HG02943 (cell line): Measurements from ENCODE around the gene MICU1.
"Not testable (repeated sequence)": the region's sequence is repeated elsewhere in the genome, so short reads cannot be mapped to it uniquely, and the experiment has no call there.

ENCODE experiments used
- ATAC-seq: cut with Tn5 transposase; IDR thresholded peaks from one replicate; pipeline ENCODE4 v1.9.1; 2021; ENCODE audit warnings: mild to moderate bottlenecking, low read depth, moderate library complexity; ENCODE audit not compliant: unreplicated experiment

MICU1 gene

DNA sequence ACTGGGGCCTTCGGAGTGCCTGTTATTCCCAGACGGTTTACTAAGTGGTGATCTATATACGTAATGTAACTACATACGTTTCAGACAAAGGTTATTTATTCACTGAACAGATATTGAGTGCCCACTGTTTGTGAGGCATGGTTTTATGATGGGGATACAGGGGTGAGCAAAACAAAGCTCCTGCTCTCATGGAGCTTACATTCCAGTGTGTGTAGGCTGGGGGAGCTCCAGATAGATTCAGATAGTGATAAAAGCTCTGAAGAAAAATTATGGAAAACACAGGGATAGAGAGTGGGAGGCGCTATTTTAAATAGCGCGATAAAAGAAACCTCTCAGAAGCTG is 270.7 kb downstream of the MICU1 start:
- ATAC-seq, result no peak

- ATAC-seq, result peak; percentile 63
Measured at GRCh38 chr10:72354356-72355213, 271.3 kb downstream of the MICU1 start, which contains the start of gene DNAJB12. DNAJB12 (minus strand) TSS chr10:72354919; CDS start chr10:72354897, 22 bp downstream.

GRCh38 chr10:72353965-72354355 is 271.9 kb downstream of the MICU1 start:
- no peak for ATAC-seq

DNA sequence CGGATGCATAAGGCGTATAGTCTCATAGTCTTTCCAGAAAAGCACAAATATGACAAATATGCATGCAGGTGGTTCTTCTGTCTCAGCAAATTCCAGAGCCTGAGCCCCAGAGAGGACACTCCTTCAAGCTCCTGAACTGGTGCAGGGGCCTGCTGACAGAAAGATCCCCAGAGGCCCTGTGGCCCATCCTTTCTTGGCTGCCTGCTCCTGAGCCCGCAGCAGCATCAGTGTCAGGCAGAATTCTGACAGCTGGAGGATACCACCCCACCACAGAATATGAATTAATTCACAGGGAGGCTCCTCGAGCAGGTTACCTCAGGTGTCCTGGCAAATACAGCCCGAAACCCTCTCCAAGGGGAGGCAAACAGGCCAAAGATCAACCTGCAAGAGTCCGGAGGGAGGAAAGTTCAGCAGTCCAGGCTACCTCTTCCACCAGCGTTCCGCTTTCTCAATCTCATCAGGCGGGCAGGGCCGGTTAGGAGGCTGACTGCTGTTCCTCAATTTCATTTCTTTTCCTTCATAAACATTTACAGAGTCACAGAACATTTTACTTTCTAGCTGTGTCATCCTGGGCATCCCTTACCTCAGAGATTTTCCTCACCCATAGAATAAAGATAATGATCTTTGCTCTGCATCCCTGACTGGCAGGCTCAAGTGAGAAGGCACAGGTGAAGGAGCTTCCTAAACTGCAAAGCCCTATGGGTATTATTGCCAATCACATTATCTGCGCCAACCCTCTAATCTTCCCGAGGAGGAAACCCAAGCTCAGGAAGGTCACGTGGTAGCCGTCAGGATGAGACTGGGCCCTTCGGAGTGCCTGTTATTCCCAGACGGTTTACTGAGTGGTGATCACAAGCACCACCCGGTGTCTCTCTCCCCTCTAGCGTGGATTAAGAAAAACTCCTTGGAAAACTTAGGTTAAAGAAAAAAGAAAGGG is 272.6 kb downstream of the MICU1 start:
- ATAC-seq, result no peak

- ATAC-seq, result no peak
Measured at GRCh38 chr10:72351479-72351878, 274.4 kb downstream of the MICU1 start.

DNA sequence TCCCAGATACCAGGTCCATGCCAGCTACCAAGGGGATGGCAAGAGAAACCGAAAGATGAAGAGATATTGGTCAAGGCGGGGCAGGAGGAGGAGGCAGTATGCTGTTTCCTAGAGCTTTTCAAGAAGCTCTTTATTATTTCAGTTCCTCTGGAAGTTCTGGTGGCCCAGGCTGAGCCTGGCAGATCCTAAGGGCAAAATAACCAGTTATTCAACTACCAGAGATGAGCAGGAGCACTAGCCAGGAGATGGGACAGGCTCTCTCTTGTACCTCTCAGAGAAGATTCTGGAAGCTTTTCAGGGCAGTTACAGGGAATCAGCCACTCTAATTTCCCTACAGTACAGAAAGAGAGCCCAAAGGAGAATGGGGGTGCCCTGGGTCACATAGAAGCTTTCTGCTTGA is 276.4 kb downstream of the MICU1 start:
- no peak for ATAC-seq

DNA sequence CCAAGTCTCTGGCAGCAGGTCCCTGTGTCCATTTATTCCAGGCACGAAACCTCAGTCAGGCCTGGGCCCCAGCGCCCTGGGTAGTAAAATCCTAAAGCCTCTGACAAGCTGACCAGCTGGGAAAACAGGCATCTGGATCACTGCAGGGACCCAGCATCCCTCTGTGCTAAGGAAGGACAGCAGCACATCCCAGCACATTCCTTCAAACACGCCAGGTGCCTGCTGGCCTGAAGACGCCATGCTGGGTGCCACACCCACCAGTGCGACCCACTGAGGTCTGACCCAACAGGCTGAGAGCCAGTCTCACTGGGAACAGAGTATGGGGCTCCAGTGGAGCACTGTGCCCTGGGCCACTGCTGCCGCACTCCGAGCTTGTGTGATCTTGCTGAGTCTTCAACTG is 277.6 kb downstream of the MICU1 start:
- no peak for ATAC-seq

GRCh38 chr10:72346117-72346516 is 279.8 kb downstream of the MICU1 start:
- not testable (repeated sequence) for ATAC-seq

DNA sequence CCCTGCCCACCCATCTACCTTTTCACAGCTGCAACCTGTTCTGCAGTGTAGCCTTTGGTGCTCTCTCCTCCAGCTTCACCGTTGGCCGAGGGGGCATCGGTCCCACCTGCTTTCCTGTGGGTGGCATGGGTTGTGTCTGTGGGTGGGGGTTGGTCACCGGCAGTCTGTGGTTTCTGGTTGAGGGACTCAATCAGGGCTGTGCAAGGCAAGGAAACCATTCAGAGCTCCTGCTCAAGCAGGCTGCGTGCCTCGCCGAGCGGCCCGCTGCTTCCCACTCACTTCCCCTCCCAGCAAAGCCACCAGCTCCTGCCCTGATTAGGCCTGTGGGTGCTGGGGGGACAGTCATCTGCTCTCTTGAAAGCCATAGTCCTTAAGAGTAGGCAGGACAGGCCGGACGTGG is 280.9 kb downstream of the MICU1 start:
- no peak for ATAC-seq

GRCh38 chr10:72342911-72343310 is 283.0 kb downstream of the MICU1 start:
- no peak for ATAC-seq

DNA sequence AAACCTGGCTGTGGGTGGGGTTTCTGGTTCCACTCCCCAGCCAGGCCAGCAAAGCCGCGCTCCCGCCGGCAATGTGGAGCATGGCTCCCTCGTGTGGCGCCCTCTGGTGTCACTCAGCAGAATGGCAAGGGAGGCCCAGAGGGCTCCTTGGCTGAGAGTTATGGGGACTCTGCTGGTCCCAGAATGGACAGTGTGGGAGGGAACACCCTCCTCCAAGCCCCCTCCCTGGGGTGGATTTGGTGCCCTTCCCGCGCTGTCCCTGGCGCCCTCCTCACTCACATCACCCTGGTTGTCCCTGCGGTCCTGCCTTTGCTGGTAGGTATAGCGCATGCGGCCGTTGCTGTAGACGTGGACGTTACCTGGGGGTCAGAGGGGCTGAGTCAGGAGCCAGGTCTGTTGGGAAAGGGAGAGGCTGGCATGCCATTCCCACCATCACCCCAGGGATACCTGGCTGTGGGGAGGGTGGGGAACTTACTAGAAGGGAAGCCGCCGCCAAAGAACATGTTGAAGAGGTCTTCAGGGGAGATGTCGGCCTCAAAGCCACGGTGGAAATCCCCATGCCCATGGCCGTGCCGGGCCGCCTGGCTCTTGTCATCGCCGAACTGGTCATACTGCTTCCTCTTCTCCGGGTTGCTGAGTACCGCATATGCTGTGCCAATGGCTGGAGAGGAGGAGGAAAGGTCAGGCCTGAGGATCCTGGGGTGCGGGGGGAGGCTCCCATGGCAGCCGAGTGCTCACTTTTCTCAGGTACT is 285.2 kb downstream of the MICU1 start:
- no peak for ATAC-seq

DNA sequence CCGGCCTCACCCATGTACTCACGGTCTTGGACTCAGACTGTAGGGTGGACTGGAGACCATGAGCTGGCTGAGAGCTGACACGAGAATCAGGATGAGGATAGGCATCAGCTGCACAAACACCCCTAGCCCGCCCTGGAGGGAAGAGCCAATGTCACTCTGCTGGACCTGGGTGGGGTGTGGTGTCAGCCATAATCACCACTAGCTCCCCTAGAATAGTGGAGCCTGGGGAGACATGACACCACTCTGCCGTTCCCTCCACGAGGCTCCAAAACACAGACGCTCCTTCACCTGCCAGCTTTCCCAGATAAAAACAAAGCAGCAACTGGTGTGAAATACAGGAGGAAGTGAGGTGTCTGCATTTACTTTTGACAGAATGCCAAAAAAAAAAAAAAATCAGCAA is 287.7 kb downstream of the MICU1 start:
- ATAC-seq, result no peak

DNA sequence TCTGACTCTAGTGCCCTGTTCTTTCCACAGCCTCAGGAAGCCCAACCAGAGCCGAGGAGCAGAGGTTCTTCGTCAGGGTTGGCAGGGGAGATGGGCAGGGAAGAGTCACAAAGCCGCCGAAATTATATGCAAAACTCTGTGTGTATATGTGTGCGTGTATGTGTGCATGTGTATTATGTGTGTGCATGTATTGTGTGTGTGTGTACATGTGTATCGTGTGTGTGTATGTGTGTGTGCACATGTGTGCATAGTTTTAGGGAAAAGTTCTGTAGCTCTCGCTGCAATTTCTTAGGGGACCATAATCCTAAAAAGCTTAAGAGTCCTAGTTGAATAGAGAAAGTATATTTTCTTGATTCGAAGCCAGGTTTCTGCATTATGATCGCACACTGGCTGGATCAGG is 288.2 kb downstream of the MICU1 start:
- no peak for ATAC-seq

- ATAC-seq, result no peak
Measured at GRCh38 chr10:72337039-72337629, 288.7 kb downstream of the MICU1 start.

DNA sequence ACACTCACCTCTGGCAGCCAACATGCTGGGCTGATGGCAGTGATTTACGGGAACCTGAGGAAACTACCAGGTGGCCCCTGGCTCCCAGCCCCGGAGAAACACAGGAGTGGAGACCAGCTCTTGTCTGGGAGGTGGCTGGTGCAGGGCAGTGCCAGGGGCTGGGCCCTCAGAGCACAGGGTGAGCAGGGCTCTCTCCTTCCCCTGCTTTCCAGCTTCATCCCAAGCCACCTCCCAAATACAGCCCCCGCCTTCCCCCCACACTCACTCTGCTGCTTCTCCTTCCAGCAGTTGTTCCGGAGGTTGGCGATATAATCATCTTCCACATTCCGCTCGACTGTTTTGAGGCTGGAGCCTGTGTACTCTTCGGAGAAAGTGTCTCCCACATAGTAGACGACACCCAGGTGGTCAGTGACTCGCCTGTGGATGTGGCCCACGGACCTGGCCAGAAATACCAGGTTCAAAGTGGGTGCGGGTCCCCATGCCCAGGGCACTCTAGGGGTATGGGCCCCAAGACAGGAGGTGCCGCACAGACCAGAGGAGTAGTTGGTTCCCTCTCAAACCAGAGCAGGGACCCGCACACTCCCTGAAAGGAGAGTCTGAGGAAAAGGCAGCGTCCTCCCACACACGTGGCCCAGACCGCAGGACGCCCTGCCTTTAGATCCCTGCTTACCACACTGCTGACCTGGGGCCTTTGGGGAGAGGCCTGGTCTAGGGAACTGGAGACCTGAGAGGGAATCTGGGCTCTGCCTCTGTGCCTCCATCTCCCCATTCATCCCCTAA is 289.4 kb downstream of the MICU1 start:
- no peak for ATAC-seq

GRCh38 chr10:72335394-72336258 is 290.3 kb downstream of the MICU1 start:
- peak; percentile 34 for ATAC-seq

GRCh38 chr10:72334825-72335393 is 291.0 kb downstream of the MICU1 start:
- ATAC-seq, result peak; percentile 47

DNA sequence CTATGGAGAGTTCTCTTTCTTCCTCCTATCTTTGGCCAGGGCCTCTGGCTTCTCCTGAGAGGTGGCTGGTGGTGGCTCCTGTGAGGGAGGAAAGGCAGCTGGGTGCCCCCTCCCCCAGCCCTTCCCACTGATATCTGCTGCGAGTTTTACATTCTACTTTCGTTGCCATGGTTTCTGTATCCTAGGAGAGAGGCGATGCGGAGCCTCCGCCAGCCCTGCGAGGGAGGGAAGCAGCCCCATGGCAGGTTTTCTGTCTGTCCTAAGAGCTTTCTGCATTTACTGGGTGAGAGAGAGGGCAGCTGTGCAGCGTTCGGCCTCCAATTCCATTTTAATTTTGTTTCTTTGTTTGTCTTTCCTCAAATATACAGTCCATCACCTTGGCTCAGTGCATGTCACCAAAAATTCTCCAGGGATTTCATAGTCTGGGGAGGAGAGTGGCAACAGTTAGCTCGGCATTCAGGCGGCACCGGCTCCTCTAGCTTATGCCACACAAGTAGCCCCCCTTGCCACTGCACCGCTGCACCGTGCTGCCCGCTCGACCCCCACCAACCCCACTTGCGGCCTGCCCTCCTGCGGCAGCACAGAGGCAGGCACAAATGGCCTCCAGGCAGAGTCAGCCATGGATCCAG is 291.6 kb downstream of the MICU1 start:
- peak; percentile 4 for ATAC-seq
